ENCODE data around the gene RAB44. TPM values are rescaled to one million over a fixed set of nuclear protein-coding genes. Genes with fewer than 3 reads are reported as not detected.

Gene RAB44
- total and polyA plus RNA-seq, 8 donors = 0.04 to 0.14 (median 0.09) TPM; not detected in 1

- H3K27me3 ChIP-seq = no peaks in the 10 kb centered on the region
- intact Hi-C loops (cut with DNase I) = no loop called here
- H3K9me3 ChIP-seq = no peaks in the 10 kb centered on the region
- ATAC-seq (no peak), FAIRE-seq (no peak), DNase-seq (no peak)
- peaks cover 4 to 9% (median 7%) of the 10 kb centered on the region in 3 donors for H3K4me1 ChIP-seq
- H3K27ac ChIP-seq = no peak overlapping the region
- no peaks in the 10 kb centered on the region for H3K36me3 ChIP-seq
- WGBS, 2 donors = 65 to 70% methylated on average over 1 of the region's 1 CpG
- no peak for TF ChIP-seq CTCF (IDR thresholded peaks at IDR 0.05)
- H3K4me3 ChIP-seq = no peak overlapping the region
Observed at GRCh38 chr6:36657942-36658544, 39.6 kb upstream of the RAB44 start.

DNA sequence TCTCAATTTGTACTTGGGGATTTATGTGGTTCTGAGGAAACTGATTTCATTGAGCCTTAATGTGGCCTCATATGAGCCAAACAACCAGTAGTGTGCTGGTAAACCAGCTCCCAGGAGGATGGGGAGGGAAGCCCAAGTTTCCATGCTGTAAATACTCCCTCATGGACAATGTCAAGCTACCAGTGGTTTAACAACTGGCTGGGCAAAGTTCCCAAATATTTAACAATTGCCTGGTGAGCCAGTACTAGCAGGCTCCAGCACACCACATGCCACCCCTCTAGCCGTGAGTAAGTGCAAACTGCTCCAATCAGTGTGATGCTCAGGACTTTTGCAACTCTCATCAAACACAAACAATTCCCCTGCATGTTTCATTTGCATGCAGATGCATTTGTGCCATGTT lies 38.4 kb upstream of the RAB44 start:
- intact Hi-C loops (cut with DNase I) = no loop called here
- Histone ChIP-seq H3K27me3 (no peaks in the 10 kb centered on the region), H3K27ac (no peak overlapping the region), H3K9me3 (no peaks in the 10 kb centered on the region), H3K4me1 (peaks cover 4 to 12% (median 7%) of the 10 kb centered on the region in 3 donors), H3K36me3 (no peaks in the 10 kb centered on the region), H3K4me3 (no peak overlapping the region)
- DNase-seq (no peak), ATAC-seq (peak in 1 of 4 donors; percentile 6), FAIRE-seq (no peak)
- 79 to 84% methylated on average over 1 of the region's 1 CpG for WGBS, 2 donors
- no peak for TF ChIP-seq CTCF (IDR thresholded peaks at IDR 0.05)

DNA sequence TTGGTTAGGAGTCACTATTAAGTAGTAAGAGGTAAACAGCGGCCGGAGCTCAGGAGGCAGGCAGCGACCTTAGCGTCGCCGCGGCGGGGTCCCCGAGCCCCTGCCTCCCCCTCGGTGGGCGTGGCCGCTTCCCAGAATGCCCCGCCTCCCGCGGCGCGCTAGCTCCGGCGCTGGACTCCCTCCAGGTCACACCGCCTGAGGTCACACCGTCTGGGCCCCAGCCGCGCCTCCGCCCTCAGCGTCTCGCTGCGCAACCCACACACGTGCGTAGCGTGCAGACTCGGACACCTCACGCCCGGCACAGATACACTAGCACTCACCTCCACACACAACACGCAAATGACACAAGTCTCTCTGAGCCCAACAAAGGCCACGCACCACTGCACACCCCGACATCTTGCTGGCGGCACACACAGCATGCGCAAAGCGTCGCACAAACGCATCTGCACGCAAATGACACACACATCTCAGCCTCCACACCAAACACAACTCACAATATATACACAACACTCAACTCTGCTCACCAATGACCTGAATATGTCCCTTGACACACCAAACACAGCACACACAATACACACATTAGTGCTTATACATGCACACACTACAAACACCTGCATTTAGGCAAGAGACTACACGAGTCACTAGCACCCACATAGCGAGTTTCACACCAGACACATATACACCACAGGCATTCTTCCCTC lies 36.7 kb upstream of the RAB44 start:
- peak in 5 of 6 donors; percentile 49 to 75 (median 66) for DNase-seq
- Histone ChIP-seq H3K4me3 (peak overlapping the region in 1 of 4 donors; percentile 11), H3K9me3 (no peaks in the 10 kb centered on the region), H3K27ac (no peak overlapping the region), H3K36me3 (no peaks in the 10 kb centered on the region), H3K27me3 (no peaks in the 10 kb centered on the region), H3K4me1 (peaks cover 4 to 13% (median 7%) of the 10 kb centered on the region in 3 donors)
- no peak for FAIRE-seq
- peak in 3 of 4 donors; percentile 60 to 77 (median 65) for ATAC-seq
- intact Hi-C loops (cut with DNase I) = no loop called here
- no peak for TF ChIP-seq CTCF (IDR thresholded peaks at IDR 0.05)
- 34 to 42% methylated on average over 43 to 44 of the region's 44 CpGs for WGBS, 2 donors

DNA sequence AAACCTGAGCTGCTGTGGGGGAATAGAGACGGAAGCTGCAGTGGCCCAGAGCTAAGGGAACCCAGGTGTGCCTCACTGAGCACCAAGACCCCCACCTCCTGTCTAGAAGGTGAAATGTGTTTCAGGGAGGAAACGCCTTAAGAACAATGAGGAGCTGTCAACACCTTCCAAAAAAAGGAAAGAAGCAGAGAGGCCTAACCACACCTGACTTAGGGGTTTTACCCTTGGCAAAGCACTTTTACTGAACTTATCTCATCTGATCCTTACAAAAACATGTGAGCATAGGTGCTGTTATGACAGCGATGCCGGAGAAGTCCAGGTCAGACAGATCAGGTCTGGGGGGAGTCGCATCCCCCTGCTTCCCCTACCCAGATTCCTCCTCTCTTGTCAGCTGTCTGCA lies 35.2 kb upstream of the RAB44 start:
- intact Hi-C loops (cut with DNase I) = no loop called here
- no peak overlapping the region for H3K4me3 ChIP-seq
- ATAC-seq (no peak), FAIRE-seq (no peak), DNase-seq (no peak)
- H3K9me3 ChIP-seq = no peaks in the 10 kb centered on the region
- H3K4me1 ChIP-seq = peaks cover 15 to 25% (median 19%) of the 10 kb centered on the region in 3 donors
- no peaks in the 10 kb centered on the region for H3K36me3 ChIP-seq
- TF ChIP-seq CTCF (IDR thresholded peaks at IDR 0.05) = no peak
- no peaks in the 10 kb centered on the region for H3K27me3 ChIP-seq
- whole genome bisulfite sequencing, 2 donors = 83 to 84% methylated on average over 5 of the region's 5 CpGs
- peak overlapping the region in 1 of 4 donors; percentile 15 for H3K27ac ChIP-seq

GRCh38 chr6:36662827-36663256 lies 34.8 kb upstream of the RAB44 start:
- Histone ChIP-seq H3K4me3 (no peak overlapping the region), H3K9me3 (no peaks in the 10 kb centered on the region), H3K4me1 (peaks cover 16 to 28% (median 23%) of the 10 kb centered on the region in 3 donors), H3K36me3 (no peaks in the 10 kb centered on the region), H3K27ac (peak overlapping the region in 1 of 4 donors; percentile 15), H3K27me3 (no peaks in the 10 kb centered on the region)
- no peak for TF ChIP-seq CTCF (IDR thresholded peaks at IDR 0.05)
- peak in 5 of 6 donors; percentile 74 to 84 (median 79) for DNase-seq
- peak; percentile 63 to 76 (median 64) for ATAC-seq
- no peak for FAIRE-seq
- WGBS, 2 donors = 40 to 49% methylated on average over 6 of the region's 6 CpGs
- intact Hi-C loops (cut with DNase I) = no loop called here

All from pancreas (tissue), 10 donors.